NCI-H146 treated with DMSO at 0.1 percent for 48 hours (cell line): Measurements from ENCODE around the gene MRPL39.

Experiments used
- DNase-seq: peaks from one replicate; lab custom pipeline; 2025; ENCODE audit not compliant: unreplicated experiment; lab: John Stamatoyannopoulos, UW

The MRPL39 gene

GRCh38 chr21:25615880-25616279 is 8.6 kb upstream of the MRPL39 start:
- no peak for DNase-seq

DNA sequence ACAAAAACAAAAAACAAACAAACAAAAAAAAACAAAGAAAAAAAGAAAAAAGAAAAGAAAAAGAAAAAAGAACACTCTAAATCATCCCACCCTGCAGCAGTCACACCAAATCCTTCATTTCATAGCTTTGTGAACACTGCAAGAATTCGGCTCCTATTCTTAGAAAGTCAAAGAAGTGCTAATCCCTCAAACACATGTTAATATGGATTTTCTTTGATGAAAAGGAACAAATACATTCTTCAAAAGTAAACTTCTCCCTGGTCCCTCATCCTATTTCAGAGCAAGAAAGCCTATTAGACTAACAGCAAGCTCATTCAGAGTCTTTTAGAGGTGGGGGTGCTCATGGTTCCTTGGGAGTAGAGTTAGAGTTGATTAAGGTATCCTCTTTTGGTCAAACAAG is 7.2 kb upstream of the MRPL39 start:
- DNase-seq: no peak

GRCh38 chr21:25608044-25608737 is 910 bp upstream of the MRPL39 start:
- DNase-seq: peak; percentile 39

- no peak for DNase-seq
These were observed 17.4 kb downstream of the MRPL39 start for GRCh38 chr21:25589887-25590286.

DNA sequence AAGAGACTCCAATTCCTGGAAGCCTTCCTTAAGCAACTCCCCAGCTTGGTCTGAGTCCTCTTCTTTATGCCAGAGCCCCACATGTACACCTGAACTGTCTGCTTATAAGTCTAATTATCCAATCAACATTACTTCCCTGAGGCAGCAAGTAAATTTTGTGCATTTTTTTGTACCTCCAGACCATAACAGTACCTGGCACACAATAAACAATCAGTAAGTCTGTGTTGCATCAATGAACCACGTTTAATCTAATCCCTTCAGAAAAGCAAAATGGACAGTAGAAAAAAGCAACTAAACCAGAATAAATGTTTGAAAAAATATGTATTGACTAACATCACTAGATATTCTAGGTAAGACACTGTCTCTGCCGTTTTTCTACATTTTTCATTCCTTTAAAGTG is 20.5 kb downstream of the MRPL39 start:
- no peak for DNase-seq

DNA sequence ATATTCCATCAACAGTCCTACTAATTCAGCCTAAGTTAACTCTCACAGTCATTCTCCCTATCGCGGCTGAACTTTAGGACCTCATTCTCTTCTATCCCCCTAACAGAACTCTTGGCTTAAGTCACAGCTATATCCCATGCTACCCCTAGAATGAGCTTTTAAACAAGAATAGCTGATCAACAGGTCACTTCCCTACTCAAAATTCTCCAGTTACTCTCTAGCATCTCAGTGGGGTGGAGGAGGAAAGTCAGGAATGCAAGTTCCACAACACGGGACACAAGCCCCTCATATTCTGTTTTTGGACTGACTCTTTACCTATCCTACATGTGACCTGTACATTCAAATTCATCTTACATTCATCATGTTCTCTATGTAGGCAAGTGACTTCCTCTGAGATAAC is 21.0 kb downstream of the MRPL39 start:
- no peak for DNase-seq

DNA sequence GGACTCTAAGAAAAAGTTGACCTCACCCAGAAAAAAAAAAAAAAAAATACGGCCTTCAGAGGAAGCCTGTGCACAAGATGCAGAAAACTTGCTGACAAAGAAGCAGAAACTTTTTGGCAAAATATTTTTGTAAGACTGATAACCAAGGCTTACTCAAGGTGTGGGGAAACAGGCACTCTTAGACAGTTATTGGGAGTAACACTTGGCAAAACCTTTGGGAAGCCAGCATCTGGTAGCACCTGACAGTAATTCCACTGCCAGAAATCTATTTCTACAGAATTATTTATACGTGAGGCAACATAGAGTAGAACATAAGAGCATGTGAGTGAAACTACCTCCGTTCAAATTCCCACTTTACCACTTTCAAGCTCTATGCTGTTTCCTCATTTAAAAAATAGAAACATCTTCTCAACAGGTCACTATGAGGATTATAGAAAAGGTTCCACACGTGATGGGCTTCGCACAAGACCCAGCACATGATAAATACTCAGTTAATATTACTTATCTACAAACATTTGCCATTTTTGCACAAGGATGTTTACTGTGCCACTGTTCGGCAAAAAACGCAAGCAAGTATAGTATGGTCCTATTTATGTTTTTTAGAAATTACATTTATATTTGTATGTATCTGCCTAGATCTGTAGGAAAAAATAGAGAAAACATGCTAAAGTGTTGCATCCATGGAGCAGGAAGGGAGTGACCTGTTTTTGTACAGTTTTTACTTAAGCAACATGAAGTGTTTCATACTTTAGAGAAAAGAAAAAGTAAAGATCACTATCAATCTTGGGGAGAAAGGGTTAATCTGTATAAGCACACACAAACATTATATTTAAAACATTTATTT is 22.2 kb downstream of the MRPL39 start:
- DNase-seq: no peak

DNA sequence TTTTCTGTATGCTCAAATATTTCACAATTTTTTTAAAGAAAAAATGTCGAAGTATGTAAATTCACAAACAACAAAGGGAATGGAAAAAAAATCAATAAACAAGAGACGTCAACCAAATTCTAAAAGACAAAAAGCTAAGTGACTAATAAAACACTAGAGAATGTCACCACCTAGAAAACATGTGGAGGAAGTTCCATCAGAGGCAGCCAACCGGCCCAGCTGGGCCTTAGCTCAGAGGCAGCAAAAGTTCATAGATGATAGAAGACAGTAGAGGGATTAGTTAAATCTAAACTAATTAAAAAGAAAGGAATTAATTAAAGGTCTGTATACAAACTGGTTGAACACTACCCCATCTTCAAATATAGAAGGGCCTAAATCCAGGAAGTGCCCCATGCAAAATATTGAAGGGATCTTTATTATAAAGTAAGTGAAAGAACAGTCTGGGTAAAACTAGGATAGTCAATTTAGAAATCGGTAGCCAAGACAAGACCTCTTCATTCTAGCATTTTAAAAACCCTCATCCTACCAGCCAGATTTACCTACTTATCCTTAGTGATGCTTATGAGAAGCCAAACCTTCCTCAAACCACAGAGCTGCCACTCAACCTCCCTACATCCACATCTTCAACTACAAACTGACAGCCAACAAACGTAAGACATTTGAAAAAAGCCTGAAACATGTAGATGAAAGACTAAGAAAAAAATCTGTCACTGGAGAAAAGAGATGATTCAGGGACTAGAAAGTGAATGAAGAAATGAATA is 23.7 kb downstream of the MRPL39 start:
- DNase-seq: no peak

DNA sequence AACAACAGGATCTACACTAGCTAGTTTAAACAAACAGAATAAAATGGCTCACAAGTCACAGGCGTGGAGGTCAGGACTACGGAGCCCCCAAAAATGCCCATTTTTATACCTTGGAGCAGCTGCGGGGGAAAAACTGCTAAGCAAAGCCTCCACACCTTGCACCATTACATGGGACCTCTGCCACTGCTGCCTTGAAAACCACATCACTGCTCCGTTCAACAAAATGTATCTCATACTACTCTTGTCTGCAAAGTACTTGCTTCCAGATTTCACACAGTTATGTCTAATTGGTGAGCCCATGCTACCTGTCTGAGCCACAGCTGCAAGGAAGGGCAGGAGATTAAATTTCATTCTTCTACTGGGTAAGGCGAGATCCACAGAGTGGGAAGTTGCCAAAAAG is 24.4 kb downstream of the MRPL39 start:
- no peak for DNase-seq

DNA sequence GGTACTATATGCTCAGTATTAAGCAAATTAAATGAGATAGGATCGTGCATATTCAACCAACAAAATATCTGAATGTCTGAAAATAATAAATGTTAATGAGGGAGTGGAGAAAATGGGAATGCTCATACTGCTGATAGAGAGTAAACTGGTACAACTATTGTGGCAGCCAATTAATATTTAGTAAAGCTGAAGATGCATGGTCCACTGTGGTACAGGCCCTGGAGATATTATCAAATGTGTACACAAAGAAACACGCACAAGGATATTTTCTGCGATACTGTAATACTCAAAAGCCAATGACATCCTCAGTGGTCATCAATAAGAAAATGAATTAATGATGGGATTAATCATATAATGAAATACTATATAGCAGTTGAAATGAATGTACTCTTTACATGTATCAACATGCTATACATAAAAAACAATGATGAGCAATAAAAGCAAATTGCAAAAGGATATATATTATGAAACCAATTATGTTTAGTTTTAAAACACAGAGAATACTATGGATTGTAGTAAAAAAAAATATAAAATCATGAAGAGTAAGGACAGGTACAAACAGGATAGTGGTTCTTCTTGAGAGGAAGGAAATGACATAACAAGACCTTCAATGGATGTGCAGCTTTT is 25.0 kb downstream of the MRPL39 start:
- DNase-seq: no peak

GRCh38 chr21:25581582-25581981 is 25.7 kb downstream of the MRPL39 start:
- no peak for DNase-seq

- DNase-seq: no peak
These were observed 26.4 kb downstream of the MRPL39 start for GRCh38 chr21:25580912-25581260.

- no peak for DNase-seq
These were observed 27.9 kb downstream of the MRPL39 start for GRCh38 chr21:25579226-25580013.

DNA sequence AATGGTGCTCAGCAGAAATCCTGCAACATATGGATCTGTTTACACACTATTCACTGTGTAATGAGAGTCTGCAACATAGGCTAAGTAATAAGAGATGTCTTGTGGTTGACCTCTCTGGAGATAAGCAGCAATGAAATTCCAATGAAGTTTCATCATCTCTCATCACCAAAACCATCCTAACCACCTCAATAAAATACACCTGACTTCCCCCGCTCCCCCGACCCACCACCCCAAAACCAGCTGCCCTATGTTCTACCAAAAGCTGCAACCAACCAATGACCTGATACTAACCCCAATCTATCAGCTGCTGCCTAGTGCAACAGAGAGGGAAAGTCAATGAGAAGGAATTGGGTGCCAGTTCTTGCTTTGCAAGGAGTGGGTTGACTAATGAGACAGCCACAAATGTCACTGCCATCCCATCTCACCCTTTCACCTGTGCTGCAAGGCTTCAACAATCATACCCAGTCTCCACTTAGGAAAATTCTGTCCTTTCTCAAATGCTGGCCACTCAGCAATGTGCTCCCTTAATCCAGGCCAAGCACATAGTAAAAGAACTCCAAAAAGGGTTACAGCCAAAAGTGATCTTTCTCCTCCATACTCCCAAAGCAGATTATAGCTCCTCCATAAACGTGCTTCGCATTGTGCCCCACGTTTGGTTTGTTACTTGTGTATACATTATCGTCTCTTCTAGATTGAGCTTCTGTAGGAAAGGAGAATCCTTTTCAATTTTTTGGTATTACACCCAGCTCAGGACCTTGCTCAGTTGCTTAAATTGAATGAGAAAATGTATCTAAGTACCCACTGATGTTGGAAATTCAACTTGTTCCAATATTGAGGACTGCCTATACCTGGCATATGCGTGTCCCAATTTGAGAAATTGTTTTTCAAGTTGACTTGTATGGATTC is 29.0 kb downstream of the MRPL39 start:
- DNase-seq: no peak

DNA sequence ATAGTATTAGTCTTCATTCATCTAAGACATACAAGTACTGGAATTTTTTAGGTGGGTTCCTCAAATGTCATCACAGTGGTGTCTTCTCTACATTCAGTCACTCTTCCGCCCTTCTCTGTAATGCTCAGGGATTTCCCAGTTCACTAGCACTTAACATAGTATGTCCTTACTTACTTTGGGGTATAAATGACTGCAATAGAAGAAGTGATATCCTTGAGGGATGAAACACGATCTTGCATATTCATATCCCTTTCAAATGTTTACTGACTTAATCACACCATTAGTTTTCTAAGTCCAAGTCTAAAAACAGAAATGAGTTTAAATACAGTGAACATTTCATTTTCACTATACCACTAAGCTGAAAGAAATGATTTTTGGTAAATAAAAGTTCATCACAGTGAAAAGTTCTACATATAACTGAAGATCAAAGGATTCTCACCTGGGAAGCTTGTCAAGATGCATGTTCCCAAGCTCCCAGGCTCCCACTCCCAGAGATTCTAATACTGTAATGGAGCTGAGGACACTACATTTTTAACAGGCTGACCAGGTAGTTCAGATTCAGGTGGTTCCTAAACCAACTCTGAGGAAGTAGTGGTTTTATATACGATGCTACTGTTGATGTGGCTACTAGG is 29.7 kb downstream of the MRPL39 start:
- no peak for DNase-seq

DNA sequence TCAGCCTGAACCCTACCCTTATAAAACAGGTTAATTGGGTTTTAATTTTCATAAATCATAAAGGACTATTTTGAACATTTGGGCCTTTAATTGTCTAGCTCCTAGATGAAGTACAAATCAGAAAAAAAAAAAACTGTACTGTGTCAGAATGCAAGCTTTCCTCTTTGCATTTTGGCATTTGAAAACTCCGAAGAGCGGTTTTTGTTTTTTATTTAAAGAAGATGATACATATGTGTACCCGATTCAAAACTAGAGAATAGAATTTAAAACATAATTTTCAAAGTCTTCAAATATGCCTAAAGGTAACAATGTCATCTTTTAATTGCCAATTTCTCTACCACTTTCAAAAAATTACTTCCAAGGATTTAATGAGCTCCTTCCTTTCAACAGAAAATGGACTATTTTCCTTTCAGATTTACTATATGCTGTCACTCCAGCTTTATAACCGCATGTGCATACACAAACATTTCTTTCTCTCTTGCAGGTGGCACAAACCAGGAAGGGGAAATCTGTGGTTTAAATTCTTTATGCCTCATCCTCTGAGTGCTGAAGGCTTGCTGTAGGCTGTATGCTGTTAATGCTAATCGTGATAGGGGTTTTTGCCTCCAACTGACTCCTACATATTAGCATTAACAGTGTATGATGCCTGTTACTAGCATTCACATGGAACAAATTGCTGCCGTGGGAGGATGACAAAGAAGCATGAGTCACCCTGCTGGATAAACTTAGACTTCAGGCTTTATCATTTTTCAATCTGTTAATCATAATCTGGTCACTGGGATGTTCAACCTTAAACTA is 33.7 kb downstream of the MRPL39 start:
- DNase-seq: no peak

DNA sequence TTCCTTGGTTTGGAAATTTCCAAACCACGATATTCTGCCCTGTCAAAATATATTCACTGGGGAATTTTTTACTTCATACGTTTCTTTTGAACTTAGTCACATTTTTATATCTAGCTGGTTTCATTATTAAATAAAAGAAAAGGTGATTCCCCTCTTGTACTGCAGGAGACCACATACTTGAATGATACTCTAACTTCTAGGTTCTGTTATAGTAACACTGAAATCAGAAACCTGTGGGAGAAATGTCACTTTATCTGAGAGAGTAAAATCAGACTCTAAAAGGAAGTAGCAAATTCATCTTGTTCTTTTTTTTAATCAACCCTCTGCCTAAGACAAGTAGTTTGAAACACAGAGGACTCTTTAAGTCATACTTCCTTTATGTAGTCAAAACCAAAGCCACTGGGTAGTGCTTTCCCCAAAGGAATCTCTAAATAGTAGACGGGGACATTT is 34.4 kb downstream of the MRPL39 start:
- DNase-seq: no peak

DNA sequence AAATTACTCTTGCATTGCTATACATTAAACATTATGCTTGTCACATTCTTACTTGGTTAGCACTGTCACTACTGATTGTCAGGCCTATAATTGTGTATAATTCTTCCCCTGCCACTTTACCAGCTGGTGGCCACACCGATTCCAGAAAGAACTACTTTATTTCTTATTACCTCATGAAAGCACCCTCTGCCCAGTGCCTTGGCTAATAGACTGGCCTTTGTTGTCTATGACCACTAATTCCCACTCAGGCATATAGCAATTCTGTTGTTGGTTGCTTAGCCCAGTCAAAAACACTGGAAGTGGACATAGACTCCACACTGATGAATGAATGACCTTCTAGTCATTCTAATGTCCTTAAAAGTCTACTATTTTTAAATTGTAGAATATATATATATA is 35.6 kb downstream of the MRPL39 start:
- DNase-seq: no peak
